Inferior parietal cortex (tissue), 1 donor: ENCODE results near the gene PRKAG1.

Experiments used
- DNase-seq: peaks from one replicate; pipeline ENCODE4 v3.0.0-alpha.2; 2016; ENCODE audit errors: extremely low spot score

PRKAG1 gene

DNA sequence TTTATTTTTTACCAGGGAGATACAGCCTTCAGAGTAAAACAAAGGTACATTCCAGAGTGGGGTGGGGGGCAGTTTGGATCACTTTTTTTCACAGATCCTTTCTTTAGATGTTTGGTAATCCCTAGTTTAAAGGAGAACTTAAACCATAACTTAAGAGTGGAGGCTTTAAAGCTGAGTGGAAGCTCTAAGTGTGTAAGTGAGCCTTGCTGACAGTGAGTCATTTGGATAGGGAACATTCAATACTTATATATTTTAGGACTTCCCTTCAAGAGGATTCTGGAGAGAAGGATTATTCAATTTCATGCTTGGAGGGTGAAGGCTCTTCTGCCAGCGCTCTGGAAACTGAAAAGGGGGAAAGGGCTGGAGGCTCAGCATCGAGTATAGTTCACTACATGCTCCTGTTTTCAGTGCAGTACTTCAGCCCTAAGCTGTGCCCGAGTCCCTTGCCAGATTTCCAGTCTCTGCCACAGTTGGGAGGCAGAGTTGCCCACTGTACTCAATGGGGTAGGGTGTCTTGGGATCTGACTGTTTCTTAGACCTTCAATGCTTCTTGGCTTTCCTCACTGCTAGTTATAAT is 8.4 kb downstream of the PRKAG1 start:
- DNase-seq = no peak

DNA sequence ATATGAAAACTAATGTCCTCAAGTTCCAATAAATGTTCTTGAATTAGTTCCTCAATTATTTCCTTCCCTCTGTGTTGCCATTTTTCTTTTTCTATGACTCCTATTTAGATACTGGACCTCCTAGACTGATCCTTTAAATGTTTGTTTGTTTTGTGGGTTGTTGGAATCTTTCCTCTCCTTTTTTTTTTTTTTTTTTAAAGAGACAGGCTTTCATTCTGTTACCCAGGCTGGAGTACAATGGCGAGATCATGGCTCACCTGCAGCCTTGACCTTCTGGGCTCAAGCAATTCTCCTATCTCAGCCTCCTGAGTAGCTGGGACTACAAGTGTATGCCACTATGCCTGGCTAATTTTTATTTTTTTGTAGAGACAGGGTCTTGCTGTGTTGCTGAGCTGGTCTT is 9.6 kb downstream of the PRKAG1 start:
- no peak for DNase-seq

DNA sequence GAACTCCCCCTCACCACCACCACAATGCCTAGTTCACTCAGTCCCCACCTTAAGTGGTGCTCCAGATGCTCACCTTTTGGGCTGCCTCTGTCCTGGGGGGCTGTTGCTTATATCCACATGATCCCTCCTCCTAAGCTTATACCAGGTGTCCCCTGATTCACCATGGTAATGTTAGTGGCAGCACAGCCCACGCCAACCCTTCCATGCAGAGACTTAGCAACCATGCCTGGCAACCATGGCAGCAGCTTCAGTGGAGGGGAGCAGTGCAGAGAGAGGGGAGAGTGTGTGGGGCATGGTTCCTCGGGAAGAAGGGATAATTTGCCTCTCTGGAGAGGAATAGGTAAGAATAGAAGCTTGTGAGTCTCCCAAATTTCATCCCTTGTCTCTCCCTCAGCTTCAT is 18.2 kb downstream of the PRKAG1 start:
- DNase-seq = no peak

DNA sequence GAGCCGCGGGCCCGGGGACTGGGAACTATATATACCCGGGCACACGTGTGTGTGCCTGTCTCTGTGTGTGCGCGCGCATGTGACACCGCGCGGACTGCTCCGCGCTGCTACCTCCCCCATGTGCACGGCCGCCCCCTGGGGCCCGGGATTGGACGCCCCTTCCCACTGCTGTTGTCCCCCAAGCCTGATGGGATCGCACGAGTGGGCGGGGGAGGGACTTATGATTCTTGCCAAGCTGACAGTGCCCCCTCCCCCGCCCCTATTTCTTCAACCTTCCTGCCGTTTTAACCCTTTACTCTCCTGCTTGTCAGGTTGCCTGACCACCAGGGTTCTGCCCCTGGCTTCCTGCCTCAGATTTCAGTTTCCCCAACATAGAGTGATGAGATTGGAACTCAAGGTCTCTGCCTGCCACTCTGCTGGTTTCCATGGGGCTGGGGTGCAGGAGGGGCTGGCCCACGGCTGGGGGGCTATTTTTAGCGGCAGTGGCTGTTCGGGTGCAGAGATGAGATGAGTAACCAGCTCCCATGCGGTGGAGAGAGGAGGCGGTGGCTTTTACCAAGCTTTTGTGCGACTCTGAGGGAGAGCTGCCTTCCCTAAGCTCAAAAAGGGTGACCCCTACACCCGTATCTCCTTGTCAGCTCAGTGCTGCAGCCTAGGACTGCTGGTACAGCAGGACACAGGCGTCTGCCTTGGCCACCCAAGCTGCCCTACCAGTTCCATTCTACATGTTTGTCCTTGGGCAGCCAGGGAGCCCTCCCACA is 19.0 kb downstream of the PRKAG1 start, which contains the start of gene DDN:
Gene DDN (minus strand): TSS at position 5 of the 761 bp plus-strand sequence. CDS start 88 bp downstream, outside the sequence.
- DNase-seq = no peak

DNA sequence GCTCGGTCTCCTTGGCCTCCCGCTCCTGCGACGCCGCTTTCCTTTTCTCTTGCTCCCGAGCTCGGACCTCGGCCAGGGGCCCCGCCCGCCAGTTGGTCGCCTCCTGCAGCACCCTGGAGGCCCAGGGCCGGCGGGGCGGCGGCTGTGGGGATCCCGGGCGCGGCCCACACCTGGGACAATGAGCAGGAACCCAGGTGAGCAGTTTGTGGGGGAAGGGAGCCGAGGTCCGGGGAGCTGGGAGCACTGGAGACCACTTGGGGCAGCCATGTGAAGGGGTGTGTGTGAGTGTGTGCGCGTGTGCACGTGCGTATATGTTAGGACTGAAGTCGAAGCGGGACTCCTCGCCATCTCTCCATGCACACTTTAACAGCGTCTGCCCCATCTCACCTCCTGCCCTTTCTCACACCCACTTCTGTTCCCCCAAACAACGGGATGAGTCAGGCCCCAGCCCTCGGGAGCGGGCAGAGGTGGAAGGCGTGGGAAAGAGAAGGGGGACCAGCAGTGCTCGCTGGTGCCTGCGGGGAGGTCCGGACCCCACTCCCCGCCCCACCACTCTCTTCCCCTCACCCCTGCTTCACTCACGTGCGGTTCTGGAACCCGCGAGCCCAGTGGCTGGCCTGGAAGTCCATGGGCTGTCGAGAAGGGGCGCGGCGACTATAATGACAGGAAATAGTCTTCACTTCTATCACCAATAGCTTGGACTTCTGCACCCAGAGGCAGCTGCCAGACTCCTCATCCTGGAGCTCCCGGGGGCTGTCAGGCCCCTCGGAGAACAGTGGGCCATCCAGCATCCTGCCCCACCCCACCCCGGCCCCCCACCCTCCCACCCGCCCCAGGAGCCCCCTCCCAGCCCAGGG is 19.9 kb downstream of the PRKAG1 start:
- no peak for DNase-seq

DNA sequence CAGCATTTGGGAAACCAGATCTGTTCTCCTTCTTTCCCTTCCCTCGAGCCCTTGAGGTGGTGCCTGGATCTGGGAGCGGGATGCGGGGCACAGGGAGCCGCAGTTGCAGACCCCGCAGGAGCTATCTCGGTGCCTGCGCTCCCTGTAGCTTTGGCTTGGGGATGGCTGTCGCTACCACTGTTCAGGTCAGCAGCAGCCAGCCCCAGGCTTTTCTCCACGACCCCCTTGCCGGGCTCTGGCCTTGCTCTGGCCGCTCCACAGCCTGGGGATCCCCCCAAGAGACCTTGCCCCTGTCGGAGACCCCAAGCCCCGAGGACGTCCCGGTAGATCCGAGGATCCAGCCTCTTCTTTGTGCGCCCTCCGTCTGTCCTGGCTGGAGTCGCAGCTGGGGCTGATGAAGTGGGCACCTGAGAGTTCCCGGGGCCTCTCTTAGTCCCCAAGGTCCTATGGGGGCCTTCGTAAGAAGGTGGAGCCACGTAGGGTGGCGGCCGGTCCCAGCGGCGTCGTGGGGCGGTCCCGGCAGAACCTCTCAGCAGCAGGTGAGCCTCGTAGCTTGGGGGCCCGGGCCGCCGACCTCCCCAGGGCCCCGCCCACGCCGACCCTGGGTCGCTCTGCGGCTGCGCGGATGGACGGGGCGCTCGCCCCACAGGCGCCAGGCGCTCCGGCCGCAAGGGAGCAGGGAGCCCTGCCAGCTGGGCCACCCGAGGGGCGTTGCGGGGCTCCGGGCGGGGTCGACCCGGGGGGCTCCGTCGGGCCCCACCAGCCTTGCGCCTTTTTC is 20.7 kb downstream of the PRKAG1 start:
- DNase-seq = no peak

DNA sequence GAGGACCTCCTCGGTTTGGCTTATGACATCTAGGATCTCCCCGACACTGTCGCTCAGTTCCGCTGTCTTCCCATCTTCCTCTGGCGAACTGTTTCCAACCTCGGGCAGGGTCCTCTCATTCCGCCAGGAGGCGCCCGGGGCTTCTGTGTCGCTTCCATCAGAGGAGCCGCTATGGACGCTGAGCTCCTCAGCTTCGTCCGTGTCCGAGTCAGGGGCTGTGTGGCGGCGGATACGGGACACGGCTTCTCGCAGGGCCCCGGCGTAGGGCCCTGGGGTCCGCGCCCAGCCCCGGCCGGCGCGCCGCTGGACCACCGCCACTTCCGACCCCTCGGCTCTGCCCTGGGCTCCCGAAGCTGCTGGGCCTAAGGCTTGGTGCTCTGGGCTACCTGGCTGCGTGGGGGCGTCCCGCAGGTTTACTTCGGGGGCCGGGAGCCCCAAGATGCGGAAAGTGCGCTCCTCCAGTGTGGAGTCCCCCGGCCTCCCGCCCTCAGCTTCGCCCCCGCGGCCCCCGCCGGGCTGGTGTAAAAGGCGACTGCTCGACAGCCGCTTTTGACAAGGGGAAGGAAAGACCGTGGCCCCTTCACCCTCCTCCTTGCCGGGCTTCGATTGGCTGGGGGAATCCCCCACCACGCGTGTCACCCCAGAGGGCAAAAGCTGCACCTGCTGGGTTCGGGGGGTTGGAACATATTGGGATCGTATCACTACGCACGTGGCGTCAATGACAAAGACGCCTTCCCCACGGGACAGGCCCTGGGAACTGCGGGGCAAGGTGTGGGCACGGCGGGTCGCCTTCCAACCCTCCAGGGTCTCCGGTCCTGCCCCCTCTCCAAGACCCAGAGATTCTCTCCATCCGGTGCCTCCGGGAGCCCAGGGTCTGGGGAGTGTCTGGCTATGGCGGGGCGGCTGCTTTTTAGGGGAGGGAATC is 21.5 kb downstream of the PRKAG1 start:
- DNase-seq = peak; percentile 79

DNA sequence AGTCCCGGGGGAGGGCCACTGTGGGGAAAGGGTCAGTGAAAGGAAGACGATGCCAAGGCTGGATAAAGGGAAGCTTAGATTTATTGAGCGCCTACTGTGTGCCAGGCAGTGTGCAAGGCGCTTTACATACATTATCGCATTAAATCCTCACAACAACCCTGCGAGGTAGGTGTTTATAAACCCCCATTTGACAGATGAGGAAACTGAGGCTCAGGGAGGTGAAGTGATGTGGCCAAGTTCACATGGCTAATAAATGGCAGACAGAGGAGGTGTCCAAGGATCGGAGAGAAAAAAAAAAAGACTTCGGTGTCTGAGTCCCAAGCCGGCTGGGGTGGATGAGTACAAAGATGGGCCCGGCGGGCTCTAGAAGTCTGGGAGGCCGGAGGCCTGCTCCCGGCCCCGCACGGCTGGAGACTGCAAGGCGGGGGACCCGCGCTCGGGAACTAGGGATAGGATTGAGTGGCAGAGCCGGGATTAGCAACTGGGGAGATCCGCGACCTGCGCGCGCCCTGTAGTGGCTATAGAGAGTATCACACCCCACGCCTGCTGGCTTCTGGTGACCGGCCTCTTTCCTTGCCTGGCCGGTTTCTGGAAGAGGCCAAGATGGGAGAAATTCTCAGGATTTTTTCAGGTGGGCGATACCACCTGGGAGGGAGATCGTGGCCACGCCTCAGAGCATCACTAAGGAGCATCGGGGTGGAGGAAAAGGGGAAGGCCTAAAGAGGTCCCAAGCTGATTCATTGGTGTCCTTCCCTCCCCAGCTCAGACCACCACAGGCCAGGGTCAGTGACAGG is 23.3 kb downstream of the PRKAG1 start:
- peak; percentile 72 for DNase-seq

DNA sequence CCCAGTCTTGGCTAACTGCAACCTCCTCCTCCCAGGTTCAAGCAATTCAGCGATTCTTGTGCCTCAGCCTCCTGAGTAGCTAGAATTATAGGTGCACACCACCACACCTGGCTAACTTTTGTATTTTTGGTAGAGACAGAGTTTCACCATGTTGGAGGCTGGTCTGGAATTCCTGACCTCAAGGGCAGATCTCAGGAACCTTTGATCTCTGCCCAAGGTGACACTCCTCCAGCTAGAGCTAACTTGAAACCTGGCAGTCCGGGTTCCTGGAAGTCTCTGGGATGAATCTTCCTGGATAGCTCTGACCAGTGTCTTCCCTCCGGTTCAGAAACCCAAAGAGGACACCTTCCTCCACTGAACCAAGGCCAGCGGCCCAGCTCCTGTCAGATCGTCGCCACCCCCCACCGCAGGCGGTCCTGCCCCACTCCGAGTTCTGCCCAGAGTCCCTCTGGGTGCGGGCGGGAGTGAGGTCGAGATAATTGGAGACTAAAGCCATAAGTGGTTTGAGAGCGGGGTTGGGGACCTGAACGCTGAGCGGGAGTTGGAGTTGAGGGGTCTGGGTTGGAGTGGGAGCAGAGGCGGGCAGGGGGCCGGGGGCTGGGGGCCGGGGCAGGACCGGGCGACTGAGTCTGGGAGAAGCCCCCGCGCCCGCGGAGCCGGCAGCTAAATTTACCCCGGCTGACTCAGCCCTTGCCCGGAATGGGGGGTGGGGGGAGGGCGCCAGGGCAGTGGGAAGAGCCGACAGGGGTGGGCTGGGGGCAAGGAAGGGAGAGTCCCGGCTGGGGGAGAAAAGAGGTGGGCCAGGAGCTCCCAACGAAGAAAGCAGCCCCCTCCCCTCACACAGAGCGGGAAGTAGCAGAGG is 24.1 kb downstream of the PRKAG1 start:
- no peak for DNase-seq

DNA sequence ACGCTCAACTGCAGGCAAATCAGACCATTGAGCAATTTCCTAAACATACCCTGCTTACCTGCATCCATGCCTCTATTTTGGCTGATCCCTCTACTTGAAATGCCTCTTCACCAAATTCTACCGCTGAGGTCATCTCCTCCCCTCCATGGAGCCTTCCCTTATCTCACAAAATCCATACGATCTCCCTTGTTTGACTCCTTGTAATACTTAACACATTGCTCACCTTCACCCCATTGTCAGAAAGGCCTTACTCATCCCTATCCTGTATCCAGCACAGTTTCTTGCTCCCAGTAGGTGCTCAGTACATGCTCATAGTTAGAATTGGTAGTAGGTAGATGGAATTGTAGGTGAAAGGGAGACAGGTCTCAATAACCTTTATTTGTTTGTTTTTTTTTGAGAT is 24.8 kb downstream of the PRKAG1 start:
- no peak for DNase-seq

DNA sequence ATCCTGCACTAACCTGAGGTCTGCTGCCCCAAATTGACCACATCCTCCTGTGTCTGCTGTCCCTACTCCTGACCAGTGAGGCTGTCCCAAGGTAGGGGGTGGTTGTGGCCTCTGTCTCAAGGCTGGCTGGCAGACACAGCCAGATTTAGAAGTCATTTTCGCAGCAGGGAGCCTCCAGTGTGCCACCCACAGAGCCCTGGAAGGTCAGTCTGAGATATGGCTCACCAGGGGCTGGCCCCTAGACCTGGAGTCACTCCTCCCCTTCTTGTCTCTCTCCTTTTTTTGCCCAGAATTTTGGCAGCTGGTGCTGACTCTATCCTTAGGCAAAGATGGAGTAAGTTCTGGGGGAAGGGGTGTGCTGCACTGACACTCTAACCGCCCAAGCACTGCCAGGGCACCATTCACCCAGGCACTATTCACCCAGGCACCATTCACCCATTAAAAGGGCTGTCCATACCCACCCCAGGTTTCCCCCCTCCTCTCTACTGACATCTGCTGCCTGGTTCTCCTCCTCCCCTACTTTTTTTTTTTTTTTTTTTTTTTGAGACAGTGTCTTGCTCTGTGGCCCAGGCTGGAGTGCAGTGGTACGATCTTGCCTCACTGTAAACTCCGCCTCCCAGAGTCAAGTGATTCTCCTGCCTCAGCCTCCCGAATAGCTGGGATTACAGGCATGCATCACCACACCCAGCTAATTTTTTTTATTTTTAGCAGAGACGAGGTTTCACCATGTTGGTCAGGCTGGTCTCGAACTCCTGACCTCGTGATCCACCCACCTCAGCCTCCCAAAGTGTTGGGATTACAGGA is 27.1 kb downstream of the PRKAG1 start:
- no peak for DNase-seq

DNA sequence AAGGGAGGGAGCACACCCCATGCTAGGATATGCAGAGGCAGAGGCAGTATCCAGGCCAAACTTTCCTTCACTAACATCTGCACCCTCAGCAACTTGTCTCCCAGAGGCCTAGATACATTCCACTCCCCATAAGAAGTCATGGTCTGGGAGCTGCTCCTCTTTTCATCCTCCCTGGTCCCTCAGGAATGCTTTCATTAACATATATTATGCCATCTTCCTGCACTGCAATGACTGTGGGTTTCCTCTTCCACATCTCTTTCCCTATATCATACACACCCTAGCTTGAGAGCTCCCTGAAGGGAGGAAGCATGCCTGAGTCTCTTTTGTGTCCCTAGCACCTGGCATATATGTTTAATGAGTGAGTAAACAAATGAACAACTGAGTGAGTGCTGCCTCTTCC is 28.0 kb downstream of the PRKAG1 start:
- no peak for DNase-seq

DNA sequence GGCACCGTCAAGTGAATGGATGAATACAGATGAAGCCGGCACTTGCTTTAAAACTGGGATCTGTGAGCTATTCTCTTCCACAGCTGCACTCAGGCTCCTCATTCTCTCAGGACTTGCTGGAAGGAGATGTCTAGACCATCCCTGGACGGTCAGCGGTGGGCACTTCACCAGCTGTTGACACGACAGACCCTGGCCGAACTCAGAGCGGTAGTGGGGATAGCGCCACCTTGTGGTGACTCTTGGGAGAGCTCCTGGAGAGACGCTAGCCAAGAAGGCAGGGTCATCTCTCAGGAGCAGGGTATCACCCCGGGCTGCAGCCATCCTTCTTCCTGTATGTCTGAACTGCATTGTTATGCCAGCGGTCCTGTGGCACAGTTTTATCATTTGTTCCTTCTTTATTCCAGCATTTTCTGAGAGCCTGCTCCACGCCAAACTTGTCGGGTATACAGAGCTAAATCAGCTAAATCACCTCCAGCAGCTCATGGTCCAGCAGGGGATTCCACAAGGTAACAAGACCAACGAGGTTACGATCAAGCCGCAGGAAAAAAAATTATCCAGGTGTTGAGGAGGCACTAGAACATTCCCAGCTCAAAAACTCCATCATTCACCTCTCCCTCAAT is 30.4 kb downstream of the PRKAG1 start:
- peak; percentile 76 for DNase-seq

DNA sequence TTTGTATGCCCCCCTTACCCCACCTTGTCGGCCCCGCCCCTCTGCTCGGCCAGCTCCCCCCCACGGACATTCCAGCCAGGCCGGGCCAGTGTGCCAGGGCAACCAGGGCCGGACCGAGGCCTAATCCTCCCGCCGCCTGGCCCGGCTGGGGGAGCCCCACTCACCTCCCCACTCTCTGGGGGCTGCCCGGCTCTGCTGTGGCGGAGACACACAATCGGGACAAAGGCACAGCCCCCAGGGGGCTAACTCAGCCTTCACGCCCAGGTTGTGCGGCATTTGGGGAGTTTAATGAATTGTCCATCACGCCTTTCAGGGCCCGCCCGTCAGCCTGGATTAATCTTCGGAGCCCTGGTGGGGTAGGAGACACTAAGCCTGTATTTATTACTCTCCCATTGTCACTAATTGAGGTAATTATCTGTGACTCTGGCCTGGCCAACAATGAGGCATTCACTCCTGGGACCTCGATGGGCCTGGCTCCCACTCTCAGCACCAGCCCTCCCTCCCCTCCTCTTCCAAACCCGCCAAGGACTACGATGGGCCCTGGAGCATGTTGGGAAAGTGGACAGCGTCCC is 31.8 kb downstream of the PRKAG1 start:
- DNase-seq = no peak

DNA sequence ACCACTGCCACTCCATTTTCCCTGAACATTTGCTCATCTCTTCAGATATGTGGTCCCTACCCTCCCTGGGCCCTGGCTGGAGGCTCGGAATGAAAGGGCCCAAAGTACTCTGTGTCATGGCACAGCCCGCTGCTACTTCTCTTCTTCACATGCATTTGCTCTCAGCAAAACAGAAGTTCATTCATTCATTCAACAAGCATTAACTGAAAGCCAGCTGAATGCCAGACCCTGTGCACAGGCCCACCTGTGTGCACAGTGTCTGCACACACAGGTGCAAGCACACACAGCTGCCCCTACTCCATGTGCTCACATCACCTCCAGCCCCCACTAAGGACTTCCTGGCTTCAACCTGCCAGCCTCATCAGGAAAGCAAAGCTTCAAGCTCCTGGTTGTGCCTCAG is 32.7 kb downstream of the PRKAG1 start:
- no peak for DNase-seq

DNA sequence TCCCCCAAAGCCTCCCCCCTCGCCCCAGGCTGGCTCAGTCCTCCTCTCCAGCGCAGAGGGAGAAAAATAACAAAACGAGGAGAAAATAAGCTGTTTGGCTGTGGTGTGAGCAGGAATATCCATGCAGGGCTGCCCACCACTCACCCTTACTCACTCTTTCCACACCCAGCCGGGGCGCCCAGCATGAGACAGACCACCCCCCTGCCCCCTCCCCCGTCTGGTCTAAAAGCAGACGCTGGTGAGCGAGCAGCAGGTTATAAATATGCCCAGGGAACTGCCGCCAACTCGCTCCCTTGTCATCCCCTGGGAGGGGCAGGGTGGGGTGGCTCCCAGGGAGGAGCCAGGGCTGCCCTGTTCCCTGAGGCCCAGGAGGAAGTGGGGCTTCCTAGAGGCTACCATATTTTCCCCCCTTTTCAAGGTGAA is 33.1 kb downstream of the PRKAG1 start:
- no peak for DNase-seq

DNA sequence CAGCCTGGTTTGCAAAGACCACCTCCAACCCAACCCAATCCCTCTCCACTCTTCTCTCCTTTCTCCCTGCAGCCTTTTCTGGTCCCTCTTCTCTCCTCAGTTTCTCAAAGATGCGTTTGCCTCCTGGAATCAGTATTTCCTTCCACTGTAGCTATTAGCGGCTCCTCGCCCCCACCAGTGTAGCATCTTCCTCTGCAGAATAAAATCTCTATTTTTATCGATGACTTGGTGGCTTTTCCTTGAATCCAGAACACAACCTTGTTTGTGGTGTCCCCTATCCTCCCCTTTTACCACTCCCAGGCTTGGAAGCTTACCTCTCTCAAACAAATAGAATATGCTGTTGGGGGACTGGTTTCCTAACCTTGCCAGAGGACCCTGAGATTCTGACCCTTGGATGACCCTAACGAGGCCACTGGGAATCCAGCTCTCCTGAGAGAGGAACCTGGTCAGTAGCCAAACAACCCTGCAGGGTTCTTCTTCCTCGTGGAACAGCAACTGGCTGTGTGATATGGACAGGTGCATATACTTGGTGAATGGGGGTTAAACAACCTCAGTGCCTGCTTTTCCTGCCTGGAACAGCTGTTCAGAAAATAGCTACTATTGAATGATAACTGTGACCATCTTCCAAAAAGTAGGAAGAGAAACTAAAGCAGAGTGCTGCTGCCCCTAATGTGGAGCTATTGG is 36.0 kb downstream of the PRKAG1 start:
- no peak for DNase-seq
